ENCODE results near the gene ASB6. TPM values are rescaled to one million over a fixed set of nuclear protein-coding genes. Genes with fewer than 3 reads are reported as not detected.

Gene ASB6
- 19.3 and 27.8 TPM in 2 replicates for total RNA-seq

GRCh38 chr9:129641750-129642585 is at the start of gene ASB6:
ASB6 (minus strand) TSS chr9:129642151; CDS start chr9:129641999, 152 bp downstream.

GRCh38 chr9:129665389-129665775 is 23.4 kb upstream of the ASB6 start, which contains the start of gene PRRX2:
PRRX2 (plus strand) TSS chr9:129665647; CDS start chr9:129665868, 221 bp downstream.

GRCh38 chr9:129626079-129626624 is 15.8 kb downstream of the ASB6 start, which contains the start of gene NTMT1:
NTMT1 (plus strand) TSS chr9:129626163; CDS start chr9:129632704, 6,541 bp downstream.

GRCh38 chr9:129620669-129621295 is 21.2 kb downstream of the ASB6 start, which contains the start of gene C9orf50:
C9orf50 (minus strand) TSS chr9:129621101; CDS start chr9:129620574, 527 bp downstream.

Other genes with a start within 250 kb of the ASB6 start
- gene C9orf50, start 21.1 kb downstream of the ASB6 start, total RNA-seq = 0.17 and 0.44 TPM in 2 replicates
- 27.6 and 33.3 TPM in 2 replicates for gene NTMT1, start 16.0 kb downstream of the ASB6 start, total RNA-seq
- gene PRRX2, start 23.5 kb upstream of the ASB6 start, total RNA-seq = 44.4 and 50.0 TPM in 2 replicates
- 9.5 and 84.5 TPM in 2 replicates for gene PTGES, start 110.9 kb upstream of the ASB6 start, total RNA-seq
- 32.6 and 36.4 TPM in 2 replicates for gene TOR1B, start 161.0 kb upstream of the ASB6 start, total RNA-seq
- gene TOR1A, start 182.0 kb upstream of the ASB6 start, total RNA-seq = 38.3 and 42.5 TPM in 2 replicates
- 33.6 and 37.8 TPM in 2 replicates for gene C9orf78, start 193.1 kb upstream of the ASB6 start, total RNA-seq
- 15.1 and 17.0 TPM in 2 replicates for gene USP20, start 193.3 kb upstream of the ASB6 start, total RNA-seq